GM18861 (cell line): ENCODE data around the gene COL9A1.
"Not testable (repeated sequence)": the region's sequence is repeated elsewhere in the genome, so short reads cannot be mapped to it uniquely, and the experiment has no call there.

Source experiments
- ATAC-seq: cut with Tn5 transposase; IDR thresholded peaks from one replicate; pipeline ENCODE4 v1.9.1; 2021; ENCODE audit not compliant: unreplicated experiment

The COL9A1 gene

DNA sequence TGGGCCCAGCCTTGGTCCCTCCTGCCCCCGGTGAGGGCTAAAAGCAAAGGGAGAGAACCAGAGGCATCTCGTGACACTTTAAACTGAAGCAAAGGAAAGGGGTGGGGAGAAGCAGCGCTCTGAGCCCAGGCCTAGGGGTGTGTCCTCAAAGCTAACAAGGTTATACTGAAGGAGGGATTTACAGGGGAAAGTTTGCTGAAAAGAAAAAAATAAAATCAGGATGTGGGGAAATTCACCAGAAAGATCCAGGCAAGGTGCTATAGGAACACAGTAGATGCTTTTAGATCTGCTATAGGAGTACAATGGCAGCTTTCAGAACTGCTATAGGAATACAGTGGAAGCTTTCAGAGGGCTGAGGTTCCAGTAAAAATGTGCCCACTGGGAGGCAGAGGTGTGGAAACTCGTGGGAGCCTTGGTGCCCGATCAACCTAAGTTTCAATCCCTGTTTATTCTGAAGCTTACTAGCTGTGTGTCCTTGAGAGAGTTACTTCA is at the start of gene COL9A1:
Gene COL9A1, minus strand, starts transcription at position 51 of the 492 bp plus-strand sequence. CDS start 160 bp downstream, outside the sequence.
- no peak for ATAC-seq

DNA sequence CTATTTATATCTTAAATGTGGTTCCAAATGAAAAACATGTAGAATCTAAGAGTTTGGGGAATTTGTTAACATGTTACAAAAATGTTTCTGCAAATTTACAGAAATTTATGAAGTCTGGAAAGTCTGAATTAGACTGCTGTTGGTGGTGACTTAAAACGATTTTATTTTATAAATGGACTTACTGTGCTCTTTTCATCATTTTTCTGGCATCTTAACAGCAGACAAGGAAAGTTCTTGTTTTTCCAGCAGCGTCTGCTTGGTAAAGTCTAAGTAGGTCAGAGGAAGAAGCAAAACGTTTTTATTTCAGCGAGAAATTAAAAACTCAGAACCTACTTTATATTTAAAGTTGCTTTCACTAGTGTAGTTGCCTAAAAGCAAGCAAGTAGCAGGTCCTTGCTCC is 48.6 kb upstream of the COL9A1 start:
- ATAC-seq = no peak

DNA sequence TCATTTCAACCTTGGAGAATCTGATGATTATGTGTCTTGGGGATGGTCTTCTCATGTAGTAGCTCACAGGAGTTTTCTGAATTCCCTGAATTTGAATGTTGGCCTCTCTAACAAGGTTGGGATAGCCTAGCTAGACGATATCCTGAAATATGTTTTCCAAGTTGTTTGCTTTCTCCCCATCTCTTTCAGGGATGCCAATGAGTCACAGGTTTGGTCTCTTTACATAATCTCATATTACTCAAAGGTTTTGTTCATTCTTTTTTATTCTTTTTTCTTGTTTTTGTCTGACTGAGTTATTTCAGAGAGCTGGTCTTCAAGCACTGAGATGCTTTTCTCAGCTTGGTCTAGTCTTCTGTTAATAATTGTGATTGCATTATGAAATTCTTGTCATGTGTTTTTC is 42.7 kb upstream of the COL9A1 start:
- no peak for ATAC-seq

DNA sequence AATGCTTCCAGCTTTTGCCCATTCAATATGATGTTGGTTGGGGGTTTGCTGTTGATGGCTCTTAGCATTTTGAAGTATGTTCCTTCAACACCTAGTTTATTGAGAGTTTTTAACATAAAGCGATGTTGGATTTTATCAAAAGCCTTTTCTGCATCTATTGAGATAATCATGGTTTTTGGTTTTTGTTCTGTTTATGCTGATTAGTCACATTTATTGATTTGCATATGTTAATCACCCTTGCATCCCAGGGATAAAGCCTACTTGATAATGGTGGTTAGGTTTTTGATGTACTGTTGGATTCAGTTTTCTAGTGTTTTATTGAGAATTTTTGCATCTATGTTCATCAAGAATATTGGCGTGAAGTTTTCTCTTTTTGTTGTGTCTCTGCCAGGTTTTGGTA is 40.4 kb upstream of the COL9A1 start:
- ATAC-seq = no peak

DNA sequence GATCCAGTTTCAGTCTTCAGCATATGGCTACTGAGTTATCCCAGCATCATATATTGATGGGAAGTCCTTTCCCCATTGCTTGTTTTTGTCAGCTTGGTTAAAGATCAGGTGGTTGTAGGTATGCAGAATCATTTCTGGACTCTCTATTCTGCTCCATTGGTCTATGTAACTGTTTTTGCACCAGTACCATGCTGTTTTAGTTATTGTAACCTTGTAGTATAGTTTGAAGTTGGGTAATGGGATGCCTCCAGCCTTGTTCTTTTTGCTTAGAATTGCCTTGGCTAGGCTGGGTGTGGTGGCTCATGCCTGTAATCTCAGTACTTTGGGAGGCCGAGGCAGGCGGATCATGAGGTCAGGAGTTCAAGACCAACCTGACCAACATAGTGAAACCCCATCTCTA is 36.9 kb upstream of the COL9A1 start:
- ATAC-seq = not testable (repeated sequence)

DNA sequence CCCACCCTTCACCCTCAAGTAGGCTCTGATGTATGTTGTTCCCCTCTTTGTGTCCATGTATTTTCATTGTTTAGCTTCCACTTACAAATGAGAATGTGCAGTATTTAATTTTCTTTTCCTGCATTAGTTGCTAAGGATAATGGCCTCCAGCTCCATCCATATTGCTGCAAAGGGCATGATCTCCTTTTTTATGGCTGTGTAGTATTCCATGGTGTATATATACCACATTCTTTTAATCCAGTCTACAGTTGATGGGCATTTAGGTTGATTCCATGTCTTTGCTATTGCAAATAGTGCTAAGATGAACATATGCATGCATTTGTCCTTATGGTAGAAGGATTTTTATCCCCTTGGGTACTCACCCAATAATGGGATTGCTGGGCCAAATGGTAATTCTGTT is 35.9 kb upstream of the COL9A1 start:
- no peak for ATAC-seq

DNA sequence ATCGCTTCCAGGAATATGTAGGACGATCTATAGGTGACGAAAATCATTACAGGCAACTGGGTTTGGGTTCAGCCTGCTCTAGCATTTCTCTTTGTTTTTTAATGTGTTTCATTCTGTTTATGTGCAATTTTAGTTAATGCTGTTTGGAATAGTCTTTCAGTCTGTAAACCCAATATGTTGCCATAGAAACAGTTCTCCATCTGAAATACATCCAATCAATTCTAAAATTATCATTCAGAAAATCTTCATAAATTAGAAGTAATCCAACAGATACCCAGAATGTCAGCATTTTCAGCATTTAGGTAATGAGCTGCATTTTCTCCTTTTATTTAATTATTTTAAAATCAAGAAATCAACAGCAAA is 34.8 kb upstream of the COL9A1 start:
- ATAC-seq = no peak

DNA sequence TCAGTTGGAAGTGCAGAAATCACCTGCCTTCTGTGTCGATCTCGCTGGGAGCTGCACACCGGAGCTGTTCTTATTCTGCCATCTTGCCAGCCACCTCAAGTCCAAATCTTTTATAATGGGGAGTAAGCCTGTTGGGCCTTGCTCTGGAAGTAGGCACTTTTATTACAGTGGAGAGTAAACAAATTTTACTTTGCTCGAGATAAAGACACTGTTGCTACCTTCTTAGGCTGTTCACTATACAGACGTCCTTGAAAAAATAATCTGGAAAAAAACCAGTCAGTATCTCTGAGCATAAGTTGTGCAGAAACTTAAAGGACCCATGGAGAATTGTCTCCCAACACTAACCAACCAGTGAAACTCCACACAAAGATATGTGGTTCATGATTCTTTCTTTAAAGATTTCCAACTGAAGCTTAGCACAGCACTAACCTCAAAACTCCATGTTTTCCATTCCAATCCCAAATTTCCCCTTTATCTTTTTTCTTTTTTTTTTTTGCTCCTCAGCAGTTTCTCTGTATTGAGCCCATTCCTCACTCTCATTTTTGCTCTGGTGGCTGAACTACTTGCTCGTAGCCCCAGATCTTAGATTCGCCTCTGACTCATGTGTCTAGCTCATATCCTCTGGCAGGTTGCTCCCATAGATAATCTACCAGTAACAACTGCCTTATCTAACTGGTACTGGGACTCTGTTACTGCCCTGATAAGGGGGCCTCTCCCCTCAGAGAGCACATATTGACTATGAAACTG is 34.3 kb upstream of the COL9A1 start:
- ATAC-seq = no peak

DNA sequence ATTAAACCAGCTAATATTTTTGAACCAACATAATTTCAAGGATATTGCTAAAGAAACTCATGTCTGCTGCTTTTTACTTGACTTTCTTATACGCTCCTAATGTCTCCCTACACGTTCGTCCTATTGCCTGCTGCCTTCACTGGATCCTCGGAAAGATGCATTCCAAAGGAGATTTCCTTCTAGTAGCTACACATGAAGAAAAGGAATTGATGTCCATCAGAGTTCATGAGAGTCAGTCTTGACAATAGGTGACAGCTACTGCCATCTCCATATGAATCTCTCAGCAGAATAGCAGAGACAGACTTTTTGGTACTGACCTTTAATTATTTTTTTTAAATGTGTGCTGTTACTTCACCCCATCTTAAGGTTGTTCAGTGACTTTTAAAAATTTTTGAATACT is 24.2 kb upstream of the COL9A1 start:
- ATAC-seq = no peak

DNA sequence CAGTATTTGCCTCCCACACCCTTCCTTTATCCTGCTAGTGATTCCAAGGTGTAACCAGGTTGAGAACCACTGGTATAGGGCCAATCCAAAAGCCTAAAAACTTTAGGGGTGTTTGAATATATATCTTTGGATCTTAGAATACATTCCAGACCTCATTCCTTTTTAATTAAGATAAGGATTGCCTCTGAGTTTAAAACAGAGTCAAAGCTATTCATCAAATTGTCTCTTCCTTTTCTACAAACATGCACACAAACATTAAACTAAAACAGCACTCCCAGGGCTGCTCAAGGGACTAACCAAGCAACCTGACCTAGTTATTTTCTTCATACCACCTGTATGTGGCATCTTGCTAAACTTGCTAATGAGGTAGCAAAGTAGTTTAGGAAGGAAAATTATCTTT is 22.1 kb upstream of the COL9A1 start:
- ATAC-seq = no peak

DNA sequence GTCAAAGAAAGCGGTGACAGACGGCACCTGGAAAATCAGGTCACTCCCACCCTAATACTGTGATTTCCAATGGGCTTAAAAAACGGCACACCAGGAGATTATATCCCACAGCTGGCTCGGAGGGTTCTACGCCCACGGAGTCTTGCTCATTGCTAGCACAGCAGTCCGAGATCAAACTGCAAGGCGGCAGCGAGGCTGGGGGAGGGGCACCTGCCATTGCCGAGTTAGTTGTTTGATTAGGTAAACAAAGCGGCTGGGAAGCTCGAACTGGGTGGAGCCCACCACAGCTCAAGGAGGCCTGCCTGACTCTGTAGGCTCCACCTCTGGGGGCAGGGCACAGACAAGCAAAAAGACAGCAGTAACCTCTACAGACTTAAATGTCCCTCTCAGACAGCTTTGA is 14.9 kb upstream of the COL9A1 start:
- ATAC-seq = not testable (repeated sequence)

DNA sequence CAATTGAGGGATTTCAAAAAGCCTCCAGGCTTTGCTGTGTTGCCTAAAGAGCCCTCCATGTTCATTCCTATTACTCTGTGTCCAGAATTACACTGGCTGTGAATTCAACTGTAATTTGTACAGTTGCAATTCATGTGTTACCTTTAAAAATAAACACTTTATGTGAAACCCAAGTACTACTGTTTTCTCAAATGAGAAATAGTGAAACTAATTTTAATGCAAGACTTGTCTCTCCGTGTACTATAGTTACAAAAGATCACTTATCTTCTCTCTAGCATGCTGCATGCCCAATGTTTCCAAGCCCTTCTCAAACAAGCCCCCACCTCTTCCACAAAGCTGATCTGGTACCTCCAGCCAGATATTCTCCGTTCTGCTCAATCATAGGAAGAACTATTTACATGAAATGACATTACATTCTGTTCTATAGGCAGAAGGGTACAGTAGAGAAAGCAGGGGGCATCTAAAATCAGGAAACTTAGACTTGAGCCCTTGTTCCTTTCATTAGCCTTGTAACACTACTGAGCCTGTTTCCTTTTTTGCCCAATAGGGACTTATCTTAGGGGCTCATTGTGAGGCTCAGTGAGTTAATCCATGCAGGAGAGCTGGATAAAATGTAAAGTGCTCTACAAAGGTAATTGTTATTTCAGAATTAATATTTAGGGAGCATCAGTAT is 12.3 kb upstream of the COL9A1 start:
- ATAC-seq = peak; percentile 77

DNA sequence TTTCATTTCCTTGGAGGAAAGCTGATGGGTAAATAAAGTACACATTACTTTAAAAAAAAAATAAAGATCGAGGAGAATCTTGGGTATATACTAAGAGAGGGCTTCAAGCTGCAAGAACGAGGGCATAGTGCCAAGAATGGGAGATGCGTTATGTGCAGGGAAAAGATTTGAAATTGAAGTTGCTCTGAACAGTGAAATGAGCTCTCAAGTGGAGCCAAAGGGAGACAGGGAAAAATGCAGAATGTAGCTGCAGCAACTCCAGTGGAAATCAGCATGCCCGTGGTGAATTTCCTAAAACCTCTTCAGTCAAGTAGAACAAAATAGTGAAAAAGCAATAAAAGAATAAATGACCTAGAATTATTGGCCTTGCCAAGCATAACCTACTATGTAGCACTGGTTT is 11.4 kb upstream of the COL9A1 start:
- no peak for ATAC-seq

DNA sequence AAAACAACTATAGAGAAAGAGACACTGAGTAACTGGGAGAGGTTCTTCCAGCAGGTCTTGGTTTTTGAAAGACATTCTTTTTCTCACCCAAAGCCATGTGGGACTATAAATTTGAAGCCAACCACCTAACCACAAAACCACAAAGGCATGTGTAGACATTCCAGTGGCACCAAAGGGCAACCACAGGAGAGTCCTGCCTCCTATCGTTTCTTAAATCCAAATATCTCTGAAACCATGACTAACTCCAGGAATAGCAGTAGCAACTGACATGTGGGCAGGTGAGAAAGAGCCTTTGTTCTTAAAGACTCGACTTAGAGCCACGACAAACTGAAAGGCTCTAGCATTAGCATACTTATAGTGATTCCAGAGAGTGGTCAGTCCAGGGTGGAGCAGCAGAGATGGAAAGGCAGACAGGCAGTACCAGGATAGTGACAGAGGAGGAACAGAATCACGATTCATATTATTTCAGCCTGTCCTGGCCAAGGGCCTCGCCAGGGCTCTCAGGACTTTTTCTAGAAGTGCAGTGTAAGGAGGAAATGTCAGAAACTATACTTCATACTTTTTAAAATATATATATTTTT is 9.4 kb upstream of the COL9A1 start:
- ATAC-seq = no peak

DNA sequence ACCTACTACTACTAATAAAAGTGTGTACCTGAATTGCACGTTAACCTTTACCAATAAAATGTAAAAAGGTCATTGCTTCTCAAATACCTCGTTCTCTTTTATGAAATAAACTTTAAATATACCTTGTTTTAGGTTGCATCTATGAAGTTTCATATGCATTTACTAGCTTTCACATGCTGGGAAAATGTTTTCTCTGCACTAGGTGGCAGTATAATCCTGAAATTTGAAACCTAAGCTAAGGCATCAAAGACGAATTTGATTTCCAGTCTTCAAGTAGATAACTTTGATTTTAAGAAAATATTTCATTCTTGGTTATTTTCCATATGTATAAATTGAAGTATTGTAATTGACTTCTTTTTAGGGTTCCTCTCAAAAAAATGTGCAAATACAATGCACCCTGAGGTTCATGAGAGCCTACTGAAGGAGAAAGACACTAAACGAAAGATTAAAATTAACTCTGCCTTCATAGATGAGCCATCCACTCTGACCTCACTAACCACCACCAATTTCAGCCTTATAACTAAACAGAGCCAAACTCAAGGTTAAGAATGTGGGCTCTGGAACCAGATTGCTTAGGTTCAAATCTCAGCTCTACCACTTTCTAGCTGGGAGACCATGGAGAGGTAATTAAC is 7.3 kb upstream of the COL9A1 start:
- ATAC-seq = peak; percentile 41

DNA sequence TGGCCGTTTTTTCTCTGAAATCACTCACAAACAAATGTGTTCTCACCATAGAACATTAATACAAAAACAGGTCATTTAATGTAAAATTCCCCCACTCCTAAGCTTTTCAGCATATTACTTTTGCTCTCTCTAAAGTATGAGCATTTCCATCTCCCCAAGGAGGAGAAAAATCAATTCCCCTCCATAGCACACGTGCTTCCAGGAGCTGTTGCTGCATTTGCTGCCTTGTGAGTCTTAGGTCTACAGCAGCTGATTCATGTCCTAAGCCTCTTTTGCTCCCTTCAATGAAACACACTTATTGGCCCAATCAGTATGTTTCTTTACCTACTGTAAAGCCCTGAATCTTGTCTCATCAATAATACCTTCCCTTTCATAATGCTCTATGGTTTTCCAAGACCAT is 6.4 kb upstream of the COL9A1 start:
- ATAC-seq = no peak

DNA sequence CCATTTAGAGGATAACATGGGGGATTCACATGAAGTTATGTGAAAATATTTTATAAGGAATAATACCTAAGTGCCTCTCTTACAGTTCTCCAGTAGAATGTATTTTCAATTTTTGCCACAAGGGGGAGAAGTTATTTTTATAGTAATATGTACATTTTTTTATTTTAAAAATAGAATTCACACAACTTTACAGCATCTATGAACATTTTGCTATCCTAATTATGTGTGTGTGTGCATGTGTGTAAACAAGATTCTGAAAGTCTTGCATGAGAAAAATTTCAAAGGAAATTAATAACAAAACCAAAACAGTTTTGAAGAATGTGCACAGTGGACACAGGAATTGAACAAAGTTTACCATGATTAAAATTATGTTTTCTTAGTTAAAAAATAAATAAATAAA is 5.3 kb upstream of the COL9A1 start:
- ATAC-seq = not testable (repeated sequence)

DNA sequence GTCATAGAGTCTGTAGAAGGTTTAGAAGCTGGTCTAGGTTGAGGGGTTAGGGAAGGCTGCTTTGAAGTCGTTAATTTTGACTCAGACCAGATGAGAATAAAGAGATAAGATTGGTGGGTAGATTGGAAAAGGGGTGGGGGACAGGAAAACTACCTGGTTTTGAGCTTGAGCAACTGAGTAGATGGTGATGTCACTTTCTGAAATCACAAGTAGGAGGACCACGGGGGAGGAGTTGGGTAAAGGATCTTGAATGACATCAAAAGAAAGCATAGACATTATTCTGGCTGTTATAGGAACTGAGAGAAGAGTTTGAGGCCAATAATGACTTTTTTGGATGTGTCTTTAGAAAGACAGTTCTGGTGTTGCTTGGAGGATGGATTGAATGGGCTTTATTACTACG is 4.1 kb upstream of the COL9A1 start:
- no peak for ATAC-seq

DNA sequence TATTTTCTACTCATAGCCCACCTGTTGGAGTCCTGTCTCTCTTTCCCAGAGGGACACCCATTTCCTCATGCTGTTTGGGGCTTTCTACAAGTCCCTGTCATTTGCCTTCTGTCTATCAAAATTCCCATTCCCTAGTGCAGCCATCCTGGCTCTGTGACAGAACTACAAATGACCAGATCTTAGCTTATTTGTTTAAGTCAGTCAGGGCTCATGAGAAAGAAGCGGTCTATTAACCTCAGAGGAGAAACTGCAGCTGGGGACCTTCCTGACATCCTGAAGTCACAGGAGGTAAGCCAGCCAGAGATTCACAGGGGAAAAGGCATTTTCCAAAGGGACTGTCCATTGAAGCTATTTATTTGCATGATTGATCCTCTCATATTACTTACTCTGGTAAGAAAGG is 1.7 kb upstream of the COL9A1 start:
- no peak for ATAC-seq

DNA sequence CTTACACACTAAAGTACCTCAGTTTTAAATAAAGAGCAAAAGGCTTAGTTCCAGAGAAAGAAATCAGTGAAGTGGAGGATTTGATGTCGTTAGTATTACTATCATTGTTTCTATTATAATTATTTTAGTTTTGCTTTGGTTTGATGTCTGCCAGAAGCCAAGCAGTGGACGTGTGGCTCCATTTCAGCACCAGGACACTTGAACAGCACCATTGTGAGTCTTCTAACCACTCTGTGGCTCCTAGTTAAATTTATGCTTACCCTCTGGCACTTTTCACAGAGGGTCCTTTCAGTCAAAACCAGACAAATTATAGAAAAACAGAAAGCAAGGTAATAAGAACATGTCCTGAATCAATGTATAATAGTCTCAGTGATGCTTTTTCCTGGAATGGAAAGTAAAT is 3.4 kb downstream of the COL9A1 start:
- no peak for ATAC-seq

DNA sequence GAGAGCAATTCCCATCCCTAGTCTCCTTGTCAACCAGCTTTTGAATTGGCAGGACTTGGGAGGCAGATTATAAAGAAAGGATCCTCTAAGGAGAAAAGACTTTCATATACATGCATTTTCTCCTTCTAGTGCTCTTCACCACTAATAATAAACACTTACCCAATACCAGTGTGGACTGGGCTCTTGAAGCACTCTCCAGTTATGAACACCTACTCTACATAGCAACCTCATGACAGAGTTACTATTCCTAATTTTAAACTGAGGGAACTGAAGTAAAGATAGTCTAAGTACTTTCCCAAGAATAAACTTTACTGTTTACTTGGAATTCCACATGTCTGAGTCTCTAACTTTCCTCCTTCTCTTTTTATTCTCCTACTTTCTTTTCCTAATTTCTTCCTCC is 4.8 kb downstream of the COL9A1 start:
- no peak for ATAC-seq

DNA sequence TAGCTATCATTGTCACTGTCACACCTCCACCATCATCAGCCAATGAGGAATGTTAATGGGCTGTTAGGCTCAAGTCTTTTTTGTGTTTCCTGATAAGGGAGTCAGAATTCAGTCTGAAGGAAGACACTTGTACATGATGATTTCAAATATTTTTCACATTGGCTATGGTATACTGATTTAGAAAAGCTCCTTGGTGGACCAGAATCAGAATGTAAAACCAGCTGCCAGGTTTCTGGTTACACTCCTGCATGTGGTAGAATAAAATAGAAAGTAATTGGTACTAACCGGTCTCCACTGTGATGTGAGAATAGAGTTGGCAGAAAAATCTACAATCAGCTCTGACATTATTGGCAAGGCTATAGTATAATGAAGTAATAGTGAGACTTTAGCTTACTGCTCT is 10.7 kb downstream of the COL9A1 start:
- ATAC-seq = no peak
